GM10847 (cell line): ENCODE results near the gene OPN4.

ENCODE experiments used
- POLR2A ChIP-seq: IDR thresholded peaks from 2 replicates; pipeline ENCODE4 v1.6.1; 2011; ENCODE audit not compliant: insufficient read length; ENCODE audit errors: extremely low read depth

OPN4 gene

GRCh38 chr10:86644794-86645445, 9.4 kb upstream of the OPN4 start:
- no peak for TF ChIP-seq POLR2A

DNA sequence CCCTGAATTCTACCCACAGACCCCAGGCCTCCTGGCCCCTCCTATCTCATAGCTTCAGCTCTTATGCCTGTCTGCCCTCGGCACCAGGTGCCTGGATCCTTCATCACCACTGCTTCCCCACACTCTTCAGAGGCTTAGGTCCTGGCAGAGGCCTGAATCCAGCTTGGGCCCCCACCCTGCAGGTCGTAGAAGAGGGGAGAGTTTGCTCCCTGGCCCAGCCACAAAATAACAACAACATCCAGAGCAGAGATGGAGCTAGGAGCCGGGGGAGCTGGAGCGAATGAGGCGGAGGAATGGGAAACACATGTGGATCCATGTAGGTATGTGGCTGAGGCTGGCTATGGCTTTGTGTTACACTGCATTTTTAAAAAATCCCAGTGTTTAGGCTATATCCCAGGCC, 7.8 kb upstream of the OPN4 start:
- no peak for TF ChIP-seq POLR2A

DNA sequence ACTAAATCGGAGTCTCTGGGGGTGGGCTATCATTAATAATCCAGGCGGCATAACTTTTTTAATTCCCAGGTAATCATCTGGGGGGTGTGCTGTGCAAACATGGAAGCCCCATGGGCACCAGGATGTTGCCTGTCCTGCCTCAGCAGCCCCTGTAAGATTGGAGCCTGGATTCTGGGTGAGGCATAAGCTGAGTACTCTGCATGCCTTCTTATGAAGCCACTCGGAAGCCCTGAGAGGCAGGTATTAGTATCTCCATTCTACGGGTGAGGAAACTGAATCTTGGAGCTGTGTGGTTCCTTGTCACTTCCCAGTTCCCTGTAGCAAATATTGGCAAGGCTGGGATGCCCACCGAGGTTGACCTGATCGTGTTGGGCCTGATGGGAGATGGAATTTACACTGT, 7.4 kb upstream of the OPN4 start:
- TF ChIP-seq POLR2A = no peak

- no peak for TF ChIP-seq POLR2A
These were observed 6.3 kb upstream of the OPN4 start for GRCh38 chr10:86647773-86648703.

- no peak for TF ChIP-seq POLR2A
These were observed 5.5 kb upstream of the OPN4 start for GRCh38 chr10:86648704-86649427.

DNA sequence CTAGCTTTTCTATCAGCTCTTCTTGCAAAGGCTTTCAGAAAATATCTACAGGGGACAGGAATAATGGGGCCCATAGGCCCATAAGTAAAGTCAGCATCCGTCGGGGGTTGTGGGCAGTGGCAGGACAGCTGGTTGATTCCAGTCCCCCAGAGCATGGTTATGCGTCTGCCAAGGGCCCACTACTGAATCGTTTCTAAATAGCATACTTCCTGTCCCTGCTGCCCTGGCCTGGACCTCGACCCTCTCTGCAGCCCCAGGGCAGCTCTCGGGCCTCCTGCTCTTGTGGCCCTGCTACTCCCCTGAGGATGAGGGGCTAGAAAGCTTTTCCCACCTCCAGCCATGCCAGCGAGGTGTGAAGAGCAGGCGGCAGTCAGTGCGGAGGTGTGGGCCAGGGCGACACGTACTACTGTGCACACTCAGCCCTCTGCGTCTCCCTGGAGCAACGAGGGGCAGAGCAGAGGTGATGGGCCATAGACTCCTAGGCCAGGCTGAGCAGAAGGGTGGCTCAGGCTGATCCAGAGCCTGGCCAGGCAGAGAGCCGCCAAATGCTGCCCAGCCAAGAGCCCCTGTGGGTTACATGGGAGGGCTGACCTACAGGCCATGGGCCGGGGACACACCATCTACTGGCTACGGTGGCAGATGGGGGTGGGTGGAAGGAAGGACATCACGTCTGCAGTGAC, 4.7 kb upstream of the OPN4 start:
- no peak for TF ChIP-seq POLR2A

- no peak for TF ChIP-seq POLR2A
These were observed 4.2 kb upstream of the OPN4 start for GRCh38 chr10:86650151-86650550.

DNA sequence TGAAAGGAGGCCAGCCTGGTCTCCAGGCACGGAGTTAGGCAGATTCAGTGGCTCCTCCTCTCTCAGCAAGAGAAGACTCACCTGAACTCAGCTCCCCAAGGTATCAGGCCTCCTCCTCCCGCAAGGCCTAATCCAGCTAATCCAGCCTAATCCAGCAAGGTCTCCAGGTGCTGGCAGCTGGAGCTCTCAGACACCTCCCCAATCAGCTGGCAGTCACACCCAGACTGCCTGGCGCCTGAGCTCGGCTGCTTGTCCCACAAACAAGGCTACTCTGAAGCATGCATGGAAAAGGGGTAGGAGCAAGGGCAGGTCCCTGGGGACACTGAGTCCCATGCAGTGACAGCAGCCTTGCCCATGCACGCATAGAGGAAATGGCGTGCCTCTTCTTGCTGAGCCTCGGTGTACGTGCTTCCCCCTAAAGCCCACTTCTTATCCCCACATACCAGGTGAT, 3.3 kb upstream of the OPN4 start:
- TF ChIP-seq POLR2A = no peak

DNA sequence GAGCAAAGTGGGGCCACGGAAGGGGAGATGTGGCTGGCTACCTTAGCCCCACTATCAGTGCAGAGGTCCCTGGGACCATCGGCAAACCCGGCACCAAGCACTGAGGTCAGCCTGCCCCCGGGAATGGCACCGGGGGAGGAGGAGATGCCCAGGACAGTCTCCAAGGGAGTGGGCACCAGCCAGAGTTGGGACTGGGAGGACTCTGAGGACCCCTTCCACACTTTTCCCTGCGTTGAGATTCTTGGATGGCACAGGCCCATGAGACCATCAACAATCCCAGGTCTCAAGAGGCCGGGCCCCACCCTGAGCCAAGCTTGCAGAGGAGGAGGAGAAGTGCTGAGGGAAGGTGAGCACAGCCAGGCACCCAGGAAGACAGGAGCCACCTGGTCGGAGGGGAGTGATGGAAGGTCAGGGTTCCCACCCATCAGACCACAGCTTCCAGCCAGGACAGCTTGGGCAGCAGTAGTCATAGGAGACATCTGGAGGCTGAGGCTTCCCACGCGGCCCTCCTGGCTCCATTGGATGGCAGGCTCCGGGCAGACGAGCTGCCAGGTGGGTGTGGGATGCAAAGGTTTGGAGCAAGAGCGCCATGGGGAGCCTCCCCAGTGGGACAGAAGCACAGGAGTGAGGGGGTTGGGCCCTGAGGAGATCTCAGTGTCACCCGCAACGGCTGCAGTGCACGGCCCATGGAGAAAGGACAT, 2.6 kb upstream of the OPN4 start:
- TF ChIP-seq POLR2A = no peak

DNA sequence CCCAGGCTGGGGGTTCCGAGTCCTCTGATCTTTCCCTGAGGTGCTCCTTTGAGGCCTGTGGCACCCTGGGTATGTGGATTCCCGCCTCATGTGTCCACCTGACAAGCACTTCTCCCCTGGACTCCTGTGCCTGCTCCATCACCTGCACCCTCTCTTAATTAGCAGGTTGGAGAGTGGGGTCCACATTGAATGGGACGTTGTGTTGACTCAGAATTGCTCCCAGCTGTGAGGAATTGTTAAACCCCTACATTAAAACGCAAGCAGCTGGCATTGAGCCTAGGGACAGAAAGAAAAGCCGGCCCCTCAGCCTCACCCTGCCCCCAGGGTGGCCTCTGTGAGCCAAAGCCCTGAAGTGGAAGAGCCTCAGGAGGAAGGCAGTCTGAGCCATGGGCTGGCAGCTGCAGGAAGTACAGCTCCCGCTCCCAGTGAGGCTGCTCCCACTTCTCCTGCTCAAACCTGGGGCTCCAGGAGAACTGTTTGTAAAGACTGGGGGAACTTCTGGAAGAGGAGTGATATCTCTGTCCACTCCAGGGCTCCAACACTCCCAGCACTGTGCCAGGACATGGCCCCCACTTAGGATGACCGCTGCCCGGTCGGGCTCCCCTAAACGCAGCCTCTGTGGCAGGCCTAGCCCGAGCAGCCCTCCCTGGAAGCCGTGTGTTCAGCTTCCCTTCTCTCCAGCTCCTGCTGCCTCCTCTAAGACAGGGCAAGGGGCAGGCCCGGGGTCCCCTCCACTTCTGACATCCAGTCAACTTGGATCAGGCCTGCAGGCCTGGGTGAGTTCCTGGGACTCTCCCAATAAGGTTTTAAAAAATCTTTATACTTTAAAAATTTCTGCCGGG, 1.8 kb upstream of the OPN4 start:
- no peak for TF ChIP-seq POLR2A

DNA sequence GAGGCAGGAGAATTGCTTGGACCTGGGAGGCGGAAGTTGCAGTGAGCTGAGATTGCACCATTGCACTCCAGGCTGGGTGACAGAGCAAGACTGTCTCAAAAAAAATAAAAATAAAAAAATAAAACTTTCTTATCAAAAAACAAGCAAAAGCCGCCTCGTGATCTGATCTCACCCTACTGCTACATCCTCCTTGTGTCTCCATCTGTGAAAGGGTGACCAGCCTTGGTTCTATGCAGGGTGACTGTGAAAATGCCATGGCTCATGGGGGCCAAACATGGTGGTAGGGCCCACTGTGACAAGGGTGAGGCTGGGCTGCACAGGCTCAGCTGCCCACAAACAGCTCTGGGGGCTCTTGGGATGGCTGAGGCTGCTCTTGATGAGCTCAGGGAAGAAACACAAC, 968 bp upstream of the OPN4 start:
- TF ChIP-seq POLR2A = no peak

GRCh38 chr10:86653987-86654386, 360 bp upstream of the OPN4 start:
- no peak for TF ChIP-seq POLR2A

DNA sequence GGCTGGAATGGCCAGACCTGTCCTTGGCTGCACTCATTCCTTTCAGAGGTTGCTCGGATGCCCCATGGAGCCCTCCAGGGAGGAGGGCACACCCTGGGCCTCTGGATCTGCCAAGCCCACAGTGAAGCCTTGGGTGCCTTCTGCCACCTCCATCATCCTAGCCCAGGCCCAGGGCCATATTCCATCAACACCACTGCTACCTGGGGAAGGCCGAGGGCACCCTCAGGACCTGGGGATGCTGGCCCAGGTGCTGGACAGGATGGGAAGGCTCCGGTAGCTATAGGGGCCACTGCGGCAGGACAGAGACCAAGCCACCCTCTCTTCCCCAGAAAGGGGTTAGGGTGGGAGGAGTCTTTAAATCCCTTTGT, 810 bp downstream of the OPN4 start:
- no peak for TF ChIP-seq POLR2A

DNA sequence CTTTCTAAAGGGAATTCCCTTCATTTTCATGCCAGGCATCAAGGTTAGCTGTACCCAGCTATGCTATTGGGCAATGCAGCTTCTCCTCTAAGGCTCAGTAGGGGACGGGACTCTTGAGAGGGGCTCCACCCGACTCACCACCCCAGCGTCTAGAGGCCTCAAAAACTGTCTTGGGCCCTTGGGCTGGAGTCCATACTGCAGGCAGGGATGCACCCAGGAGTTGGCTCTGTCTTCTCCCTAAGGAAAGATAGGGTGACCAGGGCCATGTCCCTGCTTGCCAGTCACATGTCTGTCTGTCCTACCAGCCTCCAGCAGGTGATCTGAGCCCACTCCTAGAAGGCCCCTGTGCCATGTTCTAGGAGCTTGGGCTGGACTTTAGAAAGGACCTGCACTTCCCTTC, 1.2 kb downstream of the OPN4 start:
- TF ChIP-seq POLR2A = no peak
